Psoas muscle (tissue), 8 donors: ENCODE results near the gene FABP6. TPM values are rescaled to one million over a fixed set of nuclear protein-coding genes. Genes with fewer than 3 reads are reported as not detected.

Source experiments
- ATAC-seq, 4 donors: fragments of 200-7000 bp; cut with Tn5 transposase; one replicate each; pipeline ENCODE4 v1.9.1; 2020; ENCODE audit warnings: moderate library complexity in 3 of 4, mild to moderate bottlenecking in 2 of 4
- DNase-seq, 2 donors: peaks; one replicate each; pipeline ENCODE4 v3.0.0-alpha.2; 2020
- H3K27ac ChIP-seq: fragments of 200-600 bp; one replicate; pipeline ENCODE4 v1.8.0; 2022
- H3K27me3 ChIP-seq, 3 donors: fragments of 200-600 bp in 1 of 3; one replicate each; pipeline versions ENCODE4 v1.6.1 to v1.8.0; 2013 to 2022; ENCODE audit warnings: low read length in 2 of 3, mild to moderate bottlenecking in 2 of 3, moderate library complexity in 1 of 3; ENCODE audit not compliant: insufficient read depth in 3 of 3
- H3K36me3 ChIP-seq, 2 donors: fragments of 200-600 bp in 1 of 2; one replicate each; pipeline versions ENCODE4 v1.6.1 to v1.8.0; 2013 to 2022; ENCODE audit warnings: low read depth in 1 of 2, mild to moderate bottlenecking in 1 of 2, moderate library complexity in 1 of 2; ENCODE audit not compliant: insufficient read depth in 1 of 2
- H3K4me1 ChIP-seq: fragments of 200-600 bp; one replicate; pipeline ENCODE4 v1.8.0; 2022
- H3K4me3 ChIP-seq: fragments of 200-600 bp; one replicate; pipeline ENCODE4 v1.8.0; 2022; ENCODE audit warnings: mild to moderate bottlenecking
- H3K9me3 ChIP-seq: fragments of 200-600 bp; one replicate; pipeline ENCODE4 v1.8.0; 2022
- CTCF ChIP-seq: fragments of 200-600 bp; IDR thresholded peaks from one replicate; pipeline ENCODE4 v1.8.0; 2022; ENCODE audit warnings: antibody characterized with exemption
- WGBS, 3 donors: extraction: QIAGEN DNeasy Blood & Tissue Kit; methylation state at CpG; one replicate each; pipeline versions ENCODE4 v1.1.6 to v1.1.7; 2013; 5-methylcytosine and 5-hydroxymethylcytosine counted together
- intact Hi-C, 2 donors: fragments of 100-400 bp; cut with DNase I; formaldehyde crosslinking; loops; one replicate each; pipeline versions ENCODE4 v1.11.0 to v1.14.2; 2022
- polyA plus RNA-seq, 3 donors: library from polyadenylated mRNA; stranded (reverse); fragments of 200-250 nt; gene quantifications; one replicate each; pipeline ENCODE4 v1.2.3, GENCODE V29; 2013
- total RNA-seq, 4 donors: library from RNA; stranded (reverse); fragmentation: NEBNext Ultra II Directional in 2 of 4; extraction: Animal tissue kit (Norgen Biotek cat#: 25700) in 2 of 4; gene quantifications; one replicate each; pipeline versions ENCODE4 v1.2.1 to v1.2.4, GENCODE V29; 2021 to 2023
- donor health status: healthy with polysubstance abuse.
- donor health status: DM: no; HTN: no; CAD: no; lungs with moderate emphysema.
- donor health status: Bipolar disorder and iron deficiency.
- donor health status: healthy.
- donor health status: DM: yes; HTN: yes; CAD: no.
- donor health status: DM: no; HTN: no; CAD: no.
- donor health status: DM: no; HTN: no; CAD: no.
- donor health status: DM: yes; HTN: yes; CAD: no.

The FABP6 gene
- total and polyA plus RNA-seq, 7 donors = 0.05 to 0.64 TPM; not detected in 5

GRCh38 chr5:160254706-160255105 is 25.4 kb downstream of the FABP6 start:
- WGBS, 3 donors = 93 to 98% (median 98%) methylated on average over 6 of the region's 6 CpGs
- Histone ChIP-seq H3K36me3 (no peaks in the 10 kb centered on the region), H3K27me3 (no peaks in the 10 kb centered on the region), H3K4me3 (no peak overlapping the region), H3K27ac (no peak overlapping the region), H3K4me1 (no peaks in the 10 kb centered on the region), H3K9me3 (no peaks in the 10 kb centered on the region)
- no peak for DNase-seq
- TF ChIP-seq CTCF = no peak
- intact Hi-C loops = no loop called here
- ATAC-seq = no peak

- 79 to 90% (median 85%) methylated on average over 7 of the region's 7 CpGs for WGBS, 3 donors
- H3K4me3 ChIP-seq = no peak overlapping the region
- H3K36me3 ChIP-seq = no peaks in the 10 kb centered on the region
- TF ChIP-seq CTCF = no peak
- H3K4me1 ChIP-seq = no peaks in the 10 kb centered on the region
- no peak for DNase-seq
- H3K27me3 ChIP-seq = no peaks in the 10 kb centered on the region
- intact Hi-C loops = no loop called here
- ATAC-seq = no peak
- H3K9me3 ChIP-seq = no peaks in the 10 kb centered on the region
- H3K27ac ChIP-seq = no peak overlapping the region
These were observed 30.0 kb downstream of the FABP6 start for GRCh38 chr5:160259341-160259740.

GRCh38 chr5:160260006-160260775 is 30.9 kb downstream of the FABP6 start:
- WGBS, 3 donors = 91 to 94% (median 94%) methylated on average over 14 of the region's 14 CpGs
- H3K4me1 ChIP-seq = no peaks in the 10 kb centered on the region
- no peaks in the 10 kb centered on the region for H3K9me3 ChIP-seq
- intact Hi-C loops = loop anchor here in 1 of 2 donors (1.0 kb wide), 1 partner anchor 30 kb away; no protein-coding TSS in a partner anchor
- no peak overlapping the region for H3K27ac ChIP-seq
- TF ChIP-seq CTCF = no peak
- ATAC-seq (no peak), DNase-seq (no peak)
- H3K27me3 ChIP-seq = no peaks in the 10 kb centered on the region
- H3K36me3 ChIP-seq = no peaks in the 10 kb centered on the region
- H3K4me3 ChIP-seq = no peak overlapping the region

GRCh38 chr5:160260881-160261815 is 31.8 kb downstream of the FABP6 start:
- WGBS, 3 donors = 76 to 82% (median 78%) methylated on average over 22 of the region's 22 CpGs
- Histone ChIP-seq H3K9me3 (no peaks in the 10 kb centered on the region), H3K4me3 (no peak overlapping the region), H3K27me3 (no peaks in the 10 kb centered on the region), H3K4me1 (no peaks in the 10 kb centered on the region), H3K36me3 (no peaks in the 10 kb centered on the region), H3K27ac (no peak overlapping the region)
- DNase-seq = no peak
- intact Hi-C loops = loop anchor here in 1 of 2 donors (1.0 kb wide), 1 partner anchor 29 kb away; no protein-coding TSS in a partner anchor
- no peak for ATAC-seq
- TF ChIP-seq CTCF = no peak
